ENCODE data around the gene BMX. TPM values are rescaled to one million over a fixed set of nuclear protein-coding genes. Genes with fewer than 3 reads are reported as not detected.

BMX gene
- total RNA-seq, 4 donors from 2014 or later = 1.9 to 4.4 (median 2.9) TPM

DNA sequence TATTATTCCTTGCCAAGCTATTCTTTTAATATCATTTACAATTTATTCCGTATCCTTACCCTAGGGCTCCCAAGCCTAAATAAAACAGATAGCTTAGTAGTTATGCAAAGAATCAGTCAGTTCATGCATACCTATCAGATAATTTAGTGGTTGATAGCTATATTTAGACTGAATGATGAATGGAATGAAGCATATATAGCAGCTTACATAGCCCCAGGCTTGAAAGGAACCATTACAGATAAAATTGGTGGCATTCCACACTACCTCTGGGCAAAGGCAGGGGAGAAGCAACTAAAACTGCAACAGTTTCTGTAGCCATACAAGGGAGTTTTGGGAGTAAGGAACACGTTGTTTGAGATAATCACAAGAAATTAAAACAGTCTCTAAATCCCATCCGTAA lies 97.4 kb downstream of the BMX start:
- no peaks in the 10 kb centered on the region for H3K9me3 ChIP-seq
- no peak for ATAC-seq
- no peaks in the 10 kb centered on the region for H3K36me3 ChIP-seq
- H3K27me3 ChIP-seq = no peaks in the 10 kb centered on the region
- no peak for TF ChIP-seq POLR2A (IDR thresholded peaks at IDR 0.05)
- TF ChIP-seq POLR2AphosphoS5 (IDR thresholded peaks at IDR 0.05) = no peak
- TF ChIP-seq EP300 (IDR thresholded peaks at IDR 0.05) = no peak
- TF ChIP-seq, protein P1, sequence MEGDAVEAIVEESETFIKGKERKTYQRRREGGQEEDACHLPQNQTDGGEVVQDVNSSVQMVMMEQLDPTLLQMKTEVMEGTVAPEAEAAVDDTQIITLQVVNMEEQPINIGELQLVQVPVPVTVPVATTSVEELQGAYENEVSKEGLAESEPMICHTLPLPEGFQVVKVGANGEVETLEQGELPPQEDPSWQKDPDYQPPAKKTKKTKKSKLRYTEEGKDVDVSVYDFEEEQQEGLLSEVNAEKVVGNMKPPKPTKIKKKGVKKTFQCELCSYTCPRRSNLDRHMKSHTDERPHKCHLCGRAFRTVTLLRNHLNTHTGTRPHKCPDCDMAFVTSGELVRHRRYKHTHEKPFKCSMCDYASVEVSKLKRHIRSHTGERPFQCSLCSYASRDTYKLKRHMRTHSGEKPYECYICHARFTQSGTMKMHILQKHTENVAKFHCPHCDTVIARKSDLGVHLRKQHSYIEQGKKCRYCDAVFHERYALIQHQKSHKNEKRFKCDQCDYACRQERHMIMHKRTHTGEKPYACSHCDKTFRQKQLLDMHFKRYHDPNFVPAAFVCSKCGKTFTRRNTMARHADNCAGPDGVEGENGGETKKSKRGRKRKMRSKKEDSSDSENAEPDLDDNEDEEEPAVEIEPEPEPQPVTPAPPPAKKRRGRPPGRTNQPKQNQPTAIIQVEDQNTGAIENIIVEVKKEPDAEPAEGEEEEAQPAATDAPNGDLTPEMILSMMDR (IDR thresholded peaks at IDR 0.05) = no peak
- H3K27ac ChIP-seq = no peak overlapping the region
- no peaks in the 10 kb centered on the region for H3K4me1 ChIP-seq
- 44 to 64% methylated on average over 3 of the region's 3 CpGs for WGBS, 2 donors (ENCODE audit: low coverage in 1 of 2)
- H3K4me3 ChIP-seq = no peak overlapping the region

DNA sequence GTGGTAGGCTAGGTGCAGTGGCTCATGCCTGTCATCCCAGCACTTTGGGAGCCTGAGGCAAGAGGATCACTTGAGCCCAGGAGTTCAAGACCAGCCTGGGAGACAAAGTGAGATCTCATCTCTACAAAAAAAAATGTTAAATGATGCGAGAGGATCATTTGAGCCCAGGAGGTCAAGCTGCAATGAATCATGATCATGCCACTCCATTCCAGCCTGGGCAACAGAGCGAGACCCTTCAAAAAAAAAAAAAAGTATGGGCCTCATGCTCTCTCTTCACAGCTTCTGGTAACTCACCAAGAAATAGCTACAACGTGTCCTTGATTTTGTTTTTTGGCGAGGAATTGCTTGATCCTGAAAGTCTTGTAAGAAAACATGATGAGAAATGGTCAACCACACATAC lies 98.9 kb downstream of the BMX start:
- WGBS, 2 donors (ENCODE audit: low coverage in 1 of 2) = 70 to 87% methylated on average over 3 to 4 of the region's 4 CpGs
- H3K4me3 ChIP-seq = no peak overlapping the region
- TF ChIP-seq, protein P1 (IDR thresholded peaks at IDR 0.05) = no peak
- no peak for TF ChIP-seq POLR2A (IDR thresholded peaks at IDR 0.05)
- TF ChIP-seq EP300 (IDR thresholded peaks at IDR 0.05) = no peak
- TF ChIP-seq POLR2AphosphoS5 (IDR thresholded peaks at IDR 0.05) = no peak
- H3K4me1 ChIP-seq = no peaks in the 10 kb centered on the region
- H3K27ac ChIP-seq = no peak overlapping the region
- no peaks in the 10 kb centered on the region for H3K36me3 ChIP-seq
- ATAC-seq = no peak
- no peaks in the 10 kb centered on the region for H3K27me3 ChIP-seq
- H3K9me3 ChIP-seq = no peaks in the 10 kb centered on the region

- Histone ChIP-seq H3K4me3 (no peak overlapping the region), H3K27me3 (no peaks in the 10 kb centered on the region), H3K9me3 (no peaks in the 10 kb centered on the region), H3K36me3 (no peaks in the 10 kb centered on the region), H3K27ac (no peak overlapping the region), H3K4me1 (no peaks in the 10 kb centered on the region)
- no peak for ATAC-seq
- TF ChIP-seq, protein P1 (IDR thresholded peaks at IDR 0.05) = no peak
- no peak for TF ChIP-seq POLR2A (IDR thresholded peaks at IDR 0.05)
- TF ChIP-seq EP300 (IDR thresholded peaks at IDR 0.05) = no peak
- no peak for TF ChIP-seq POLR2AphosphoS5 (IDR thresholded peaks at IDR 0.05)
Observed at GRCh38 chrX:15600049-15600448, 99.4 kb downstream of the BMX start.

DNA sequence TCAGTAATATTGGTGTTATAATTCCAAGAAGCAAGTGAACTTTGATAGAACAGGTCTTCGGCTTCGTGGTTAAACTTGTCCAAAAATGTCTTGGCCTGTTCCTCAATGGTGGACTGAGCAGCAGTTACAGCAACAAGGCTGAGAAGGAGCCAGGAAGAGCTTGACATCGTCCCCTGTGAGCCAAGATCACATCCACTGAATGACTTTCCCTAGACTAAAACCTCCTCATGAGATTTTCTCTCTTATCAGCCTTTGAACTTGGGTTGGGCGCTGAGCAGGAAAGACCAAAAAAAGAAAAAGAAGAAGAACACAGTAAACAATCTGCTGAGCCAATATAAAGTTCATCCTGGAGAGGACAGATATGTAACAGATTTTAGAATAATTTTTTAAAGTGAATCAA lies 100.1 kb downstream of the BMX start, which contains the start of gene ACE2:
Gene ACE2, minus strand, starts transcription at position 216 of the 400 bp plus-strand sequence. Its CDS starts 49 bp downstream, at position 167.
- ATAC-seq = no peak
- 47 to 67% methylated on average over 3 of the region's 4 CpGs for WGBS, 2 donors (ENCODE audit: low coverage in 1 of 2)
- Histone ChIP-seq H3K4me3 (no peak within 1 kb of the TSS), H3K9me3 (no peaks in the 10 kb centered on the region), H3K27me3 (no peaks in the 10 kb centered on the region), H3K4me1 (no peaks in the 10 kb centered on the region), H3K27ac (no peak within 1 kb of the TSS), H3K36me3 (no peaks in the 10 kb centered on the region)
- TF ChIP-seq, protein P1 (IDR thresholded peaks at IDR 0.05) = no peak
- TF ChIP-seq POLR2AphosphoS5 (IDR thresholded peaks at IDR 0.05) (no peak), EP300 (IDR thresholded peaks at IDR 0.05) (no peak), POLR2A (IDR thresholded peaks at IDR 0.05) (no peak)

DNA sequence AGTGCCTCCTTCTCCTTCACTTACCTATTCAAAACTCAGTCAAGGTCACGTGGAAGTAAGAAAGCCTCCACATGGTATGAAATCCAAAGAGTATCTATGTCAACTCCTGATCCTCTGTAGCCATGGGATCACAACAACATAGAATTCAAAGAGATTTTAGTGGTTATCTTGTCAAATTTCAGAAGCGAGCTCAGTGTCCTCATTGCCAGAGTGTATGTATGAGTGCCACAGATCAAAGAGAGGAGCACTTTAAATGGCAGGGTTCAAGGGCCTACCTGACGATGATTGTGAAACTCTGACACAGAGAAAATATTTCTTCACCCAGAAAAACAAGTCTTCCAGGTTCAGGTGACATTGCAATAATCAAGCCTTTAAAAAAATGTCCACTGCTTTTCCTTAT lies 101.3 kb downstream of the BMX start:
- H3K27me3 ChIP-seq = no peaks in the 10 kb centered on the region
- TF ChIP-seq POLR2A (IDR thresholded peaks at IDR 0.05) (no peak), POLR2AphosphoS5 (IDR thresholded peaks at IDR 0.05) (no peak), EP300 (IDR thresholded peaks at IDR 0.05) (no peak)
- TF ChIP-seq, protein P1 (IDR thresholded peaks at IDR 0.05) = no peak
- no peaks in the 10 kb centered on the region for H3K36me3 ChIP-seq
- H3K9me3 ChIP-seq = no peaks in the 10 kb centered on the region
- ATAC-seq = no peak
- 70 to 81% methylated on average over 2 of the region's 3 CpGs for WGBS, 2 donors (ENCODE audit: low coverage in 1 of 2)
- no peak overlapping the region for H3K4me3 ChIP-seq
- no peaks in the 10 kb centered on the region for H3K4me1 ChIP-seq
- no peak overlapping the region for H3K27ac ChIP-seq

All from gastroesophageal sphincter (tissue), 4 donors.